T-cell (primary cell): ENCODE data around the gene SLC10A2. TPM values are rescaled to one million over a fixed set of nuclear protein-coding genes. Genes with fewer than 3 reads are reported as not detected.

Source experiments
- ATAC-seq, 4 experiments: fragments of 200-7000 bp in 3 of 4; fragments of 150-1000 bp in 1 of 4; cut with Tn5 transposase; replicated peaks in 1 of 4; 1 replicate in 3 of 4; 2 replicates in 1 of 4; pipeline ENCODE4 v1.10.0; 2021; ENCODE audit warnings: moderate library complexity in 3 of 4, mild to moderate bottlenecking in 2 of 4, moderate number of reproducible peaks in 1 of 4
- CTCF ChIA-PET, 2 donors: fragments of 300-600 bp; sonication (Branson Sonifier 250); formaldehyde crosslinking; loops; one replicate each; lab custom pipeline; 2022; ENCODE audit warnings: antibody characterized with exemption in 2 of 2; lab: Charles Lee
- POLR2A ChIA-PET, 2 donors: fragments of 300-600 bp; sonication (Branson Sonifier 250); formaldehyde crosslinking; loops; one replicate each; lab custom pipeline; 2022; ENCODE audit warnings: antibody characterized with exemption in 2 of 2; lab: Charles Lee
- DNase-seq, 35 experiments: peaks; one replicate each; pipeline versions ENCODE4 v3.0.0 to v3.0.0-alpha.2; 2013 to 2023
- H3K27ac ChIP-seq: one replicate; pipeline ENCODE4 v1.5.1; 2013; ENCODE audit warnings: low read length
- H3K27me3 ChIP-seq, 2 experiments: replicated peaks in 1 of 2; 1 replicate in 1 of 2; 2 replicates in 1 of 2; pipeline versions ENCODE4 v1.6.1 to v1.7.0; 2013; ENCODE audit warnings: low read length in 1 of 2, mixed read lengths in 1 of 2; ENCODE audit not compliant: control insufficient read depth in 2 of 2, insufficient read depth in 2 of 2; ENCODE audit errors: extremely low read depth in 1 of 2
- H3K36me3 ChIP-seq, 2 donors: 1 replicate in 1 of 2; 2 replicates in 1 of 2; pipeline versions ENCODE4 v1.6.1 to v1.7.0; 2013; ENCODE audit warnings: low read length in 1 of 2; ENCODE audit not compliant: control insufficient read depth in 2 of 2, insufficient read depth in 1 of 2; ENCODE audit errors: extremely low read depth in 1 of 2
- H3K4me1 ChIP-seq, 2 experiments: 1 replicate in 1 of 2; 2 replicates in 1 of 2; pipeline versions ENCODE4 v1.6.1 to v1.7.0; 2013; ENCODE audit warnings: low read length in 2 of 2, mixed read lengths in 1 of 2; ENCODE audit not compliant: insufficient read depth in 2 of 2, control insufficient read depth in 1 of 2; ENCODE audit errors: extremely low read depth in 1 of 2
- H3K4me3 ChIP-seq, 2 donors: 1 replicate in 1 of 2; 2 replicates in 1 of 2; pipeline versions ENCODE4 v1.5.1 to v1.7.0; 2013; ENCODE audit warnings: mild to moderate bottlenecking in 2 of 2, low read length in 1 of 2, moderate library complexity in 1 of 2; ENCODE audit not compliant: control insufficient read depth in 1 of 2; ENCODE audit errors: extremely low read depth in 1 of 2
- H3K9me3 ChIP-seq: 2 replicates; pipeline ENCODE4 v1.7.0; 2013
- H3K27ac Mint-ChIP-seq, 2 donors: one replicate each; pipeline ENCODE4 v1.8.0; 2020 to 2021; ENCODE audit warnings: mild to moderate bottlenecking in 2 of 2, mixed read lengths in 2 of 2
- H3K27me3 Mint-ChIP-seq, 2 donors: one replicate each; pipeline ENCODE4 v1.8.0; 2021 to 2022; ENCODE audit warnings: mixed read lengths in 2 of 2
- H3K36me3 Mint-ChIP-seq: one replicate; pipeline ENCODE4 v1.8.0; 2021; ENCODE audit warnings: mixed read lengths
- H3K4me1 Mint-ChIP-seq, 3 donors: one replicate each; pipeline ENCODE4 v1.8.0; 2020 to 2022; ENCODE audit warnings: mixed read lengths in 3 of 3, mild to moderate bottlenecking in 1 of 3
- H3K4me3 Mint-ChIP-seq, 3 donors: one replicate each; pipeline ENCODE4 v1.8.0; 2020 to 2022; ENCODE audit warnings: mild to moderate bottlenecking in 3 of 3, mixed read lengths in 3 of 3, moderate library complexity in 3 of 3
- H3K9me3 Mint-ChIP-seq, 3 donors: one replicate each; pipeline ENCODE4 v1.8.0; 2020 to 2022; ENCODE audit warnings: mixed read lengths in 3 of 3
- WGBS: methylation state at CpG from one replicate; pipeline ENCODE4 v1.1.5; 2013; ENCODE audit warnings: missing lambda C conversion rate; ENCODE audit not compliant: insufficient coverage; 5-methylcytosine and 5-hydroxymethylcytosine counted together
- total RNA-seq, 35 experiments: library from RNA in 6 of 35; stranded (reverse) in 6 of 35; fragments of 120-200 nt in 1 of 35; gene quantifications; one replicate each; pipeline versions ENCODE4 v1.2.1 to v1.2.4 and lab custom pipeline; 2013 to 2026

Gene SLC10A2
- total RNA-seq, 5 donors from 2014 or later (not counting 1 experiment from before 2014, with no cell fraction given), result not detected

DNA sequence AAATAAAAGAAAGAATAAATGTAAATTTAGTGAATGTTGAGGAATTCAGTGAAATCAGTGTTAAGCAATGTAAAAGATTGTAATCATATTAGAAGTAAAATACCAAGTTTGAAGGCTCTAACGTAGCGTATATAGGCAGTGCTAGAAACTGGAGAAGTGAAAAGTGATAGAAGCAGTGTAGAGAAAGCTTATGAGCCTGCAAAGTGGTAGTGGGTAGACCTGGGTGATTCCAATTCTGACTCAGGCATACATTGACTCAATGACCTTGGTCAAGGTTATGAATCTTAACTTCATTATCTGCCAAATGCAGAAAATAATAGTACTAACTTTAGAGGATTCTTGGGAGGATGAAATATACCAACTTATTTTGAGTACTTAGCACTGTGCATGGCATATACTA, 4.1 kb downstream of the SLC10A2 start:
- H3K36me3 Mint-ChIP-seq, result no peaks in the 10 kb centered on the region
- WGBS, result no CpG with 5 or more reads among the region's 2 CpGs

DNA sequence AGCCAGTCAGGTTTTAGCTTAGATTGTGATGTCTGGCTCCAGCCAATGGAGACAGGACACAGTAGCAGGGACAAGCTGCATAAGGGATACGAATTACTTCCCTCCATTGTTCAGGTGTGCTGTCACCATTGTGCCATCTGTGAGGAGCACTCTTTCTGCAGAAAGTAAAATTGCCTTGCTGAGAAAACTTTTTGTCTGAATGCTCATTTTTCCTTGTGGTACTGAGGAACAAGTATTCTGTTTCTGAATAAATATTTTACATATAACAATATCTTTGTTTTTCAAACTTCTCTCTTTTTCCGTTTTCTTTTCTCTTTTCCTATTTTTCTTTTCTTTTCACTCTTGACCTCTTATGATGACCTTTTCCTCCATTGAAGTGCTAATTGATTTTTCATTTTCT, 10.2 kb downstream of the SLC10A2 start:
- Histone ChIP-seq H3K9me3 (no peaks in the 10 kb centered on the region), H3K36me3 (no peaks in the 10 kb centered on the region), H3K4me3 (no peak overlapping the region), H3K27ac (no peak overlapping the region), H3K4me1 (no peaks in the 10 kb centered on the region), H3K27me3 (no peaks in the 10 kb centered on the region)
- Mint-ChIP-seq H3K4me1 (no peaks in the 10 kb centered on the region), H3K9me3 (peaks cover 12 to 23% (median 13%) of the 10 kb centered on the region in 3 donors), H3K27ac (no peak overlapping the region), H3K27me3 (no peaks in the 10 kb centered on the region), H3K36me3 (no peaks in the 10 kb centered on the region), H3K4me3 (no peak overlapping the region)
- ChIA-PET CTCF (no interaction called here), POLR2A (no interaction called here)
- DNase-seq (no peak), ATAC-seq (no peak)
- no CpG with 5 or more reads among the region's 2 CpGs for WGBS

More for the DNA sequence above, 4.1 kb downstream of the SLC10A2 start:
- no peaks in the 10 kb centered on the region for H3K4me1 Mint-ChIP-seq
- Histone ChIP-seq H3K4me1 (no peaks in the 10 kb centered on the region), H3K36me3 (no peaks in the 10 kb centered on the region), H3K27ac (no peak overlapping the region), H3K4me3 (no peak overlapping the region), H3K27me3 (no peaks in the 10 kb centered on the region), H3K9me3 (no peaks in the 10 kb centered on the region)
- H3K4me3 Mint-ChIP-seq, result no peak overlapping the region
- ATAC-seq (no peak), DNase-seq (no peak)
- POLR2A ChIA-PET, result no interaction called here
- H3K27me3 Mint-ChIP-seq, result no peaks in the 10 kb centered on the region
- peaks cover 0 to 3% (median 3%) of the 10 kb centered on the region in 3 donors for H3K9me3 Mint-ChIP-seq
- H3K27ac Mint-ChIP-seq, result no peak overlapping the region
- CTCF ChIA-PET, result no interaction called here

- ChIA-PET CTCF (no interaction called here), POLR2A (no interaction called here)
- Mint-ChIP-seq H3K27me3 (no peaks in the 10 kb centered on the region), H3K36me3 (no peaks in the 10 kb centered on the region), H3K9me3 (peaks cover 12 to 23% (median 13%) of the 10 kb centered on the region in 3 donors), H3K4me1 (no peaks in the 10 kb centered on the region), H3K4me3 (no peak overlapping the region), H3K27ac (no peak overlapping the region)
- DNase-seq, result no peak
- ATAC-seq, result no peak
- Histone ChIP-seq H3K9me3 (no peaks in the 10 kb centered on the region), H3K4me3 (no peak overlapping the region), H3K36me3 (no peaks in the 10 kb centered on the region), H3K27ac (no peak overlapping the region), H3K4me1 (no peaks in the 10 kb centered on the region), H3K27me3 (no peaks in the 10 kb centered on the region)
- WGBS, result 42% methylated on average over 2 of the region's 2 CpGs
Measured at GRCh38 chr13:103055166-103055565, 11.1 kb downstream of the SLC10A2 start.

DNA sequence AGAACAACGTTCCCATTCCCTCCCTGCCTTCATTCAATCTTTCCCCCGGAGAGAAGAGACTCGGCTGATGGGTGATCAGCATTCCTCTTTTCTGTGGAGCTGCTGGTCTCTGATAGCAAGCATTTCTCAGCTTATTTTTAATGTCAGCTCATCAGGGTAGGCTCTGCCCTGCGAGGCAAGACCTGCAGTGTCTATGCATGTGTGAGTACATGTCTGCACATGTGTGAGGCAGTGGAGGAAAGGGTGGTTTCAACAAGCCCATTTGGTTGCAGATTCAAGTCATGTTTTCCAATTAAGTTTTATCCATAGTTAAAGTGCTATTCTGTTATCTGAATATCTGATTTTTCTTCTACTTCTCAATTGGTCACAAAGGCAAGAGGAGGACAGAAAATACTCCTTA, 19.5 kb downstream of the SLC10A2 start:
- DNase-seq (no peak), ATAC-seq (no peak)
- Mint-ChIP-seq H3K27me3 (peaks cover 2 to 8% of the 10 kb centered on the region in 2 donors), H3K36me3 (no peaks in the 10 kb centered on the region), H3K4me3 (no peak overlapping the region), H3K4me1 (no peaks in the 10 kb centered on the region), H3K27ac (no peak overlapping the region), H3K9me3 (peaks cover 0 to 6% (median 0%) of the 10 kb centered on the region in 3 donors)
- H3K36me3 ChIP-seq, result no peaks in the 10 kb centered on the region
- no CpG with 5 or more reads among the region's 4 CpGs for WGBS
- peaks cover 0 to 3% of the 10 kb centered on the region in 2 experiments for H3K27me3 ChIP-seq
- no peak overlapping the region for H3K27ac ChIP-seq
- ChIA-PET POLR2A (no interaction called here), CTCF (interaction anchor here in 1 of 2 donors (0.7 kb wide), 1 partner anchor 29 kb away, joined by 5 read pairs; no protein-coding TSS in a partner anchor)
- no peaks in the 10 kb centered on the region for H3K9me3 ChIP-seq
- no peak overlapping the region for H3K4me3 ChIP-seq
- H3K4me1 ChIP-seq, result no peaks in the 10 kb centered on the region

- Histone ChIP-seq H3K36me3 (no peaks in the 10 kb centered on the region), H3K4me1 (no peaks in the 10 kb centered on the region), H3K27me3 (no peaks in the 10 kb centered on the region), H3K4me3 (no peak overlapping the region), H3K27ac (no peak overlapping the region), H3K9me3 (no peaks in the 10 kb centered on the region)
- Mint-ChIP-seq H3K9me3 (peaks cover 0 to 6% (median 0%) of the 10 kb centered on the region in 3 donors), H3K27ac (no peak overlapping the region), H3K36me3 (no peaks in the 10 kb centered on the region), H3K27me3 (peaks cover 2 to 8% of the 10 kb centered on the region in 2 donors), H3K4me3 (no peak overlapping the region), H3K4me1 (no peaks in the 10 kb centered on the region)
- no peak for ATAC-seq
- ChIA-PET POLR2A (no interaction called here), CTCF (interaction anchor here in 1 of 2 donors (0.6 kb wide), 1 partner anchor 18 kb away, joined by 3 read pairs; no protein-coding TSS in a partner anchor)
- no peak for DNase-seq
- no CpG with 5 or more reads among the region's 3 CpGs for WGBS
Measured at GRCh38 chr13:103044056-103044455, 22.2 kb downstream of the SLC10A2 start.

DNA sequence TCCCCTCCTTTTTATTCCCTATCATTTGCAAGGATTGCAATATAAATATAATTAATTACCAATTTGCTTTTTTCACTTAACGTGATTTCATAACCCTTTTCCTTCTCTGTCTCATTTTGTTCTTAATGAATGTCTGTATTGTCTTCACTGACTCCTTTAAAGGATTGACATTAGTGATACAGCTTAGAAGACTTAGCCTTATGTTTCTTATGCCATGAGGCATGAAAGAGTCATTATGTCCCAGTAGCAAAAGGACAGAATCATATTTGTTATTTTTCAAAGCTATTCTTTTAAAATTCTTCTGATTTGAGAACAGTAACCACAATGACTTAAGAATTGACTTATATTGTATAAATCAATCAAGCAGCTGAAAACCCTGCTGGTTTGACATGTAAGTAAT, 26.2 kb downstream of the SLC10A2 start:
- DNase-seq, result no peak
- no peaks in the 10 kb centered on the region for H3K36me3 Mint-ChIP-seq
- no peak overlapping the region for H3K4me3 Mint-ChIP-seq
- ATAC-seq, result no peak
- no peaks in the 10 kb centered on the region for H3K9me3 Mint-ChIP-seq
- Histone ChIP-seq H3K27me3 (no peaks in the 10 kb centered on the region), H3K4me1 (no peaks in the 10 kb centered on the region), H3K36me3 (no peaks in the 10 kb centered on the region), H3K9me3 (no peaks in the 10 kb centered on the region), H3K27ac (no peak overlapping the region), H3K4me3 (no peak overlapping the region)
- ChIA-PET POLR2A (no interaction called here), CTCF (no interaction called here)
- no peaks in the 10 kb centered on the region for H3K4me1 Mint-ChIP-seq
- H3K27ac Mint-ChIP-seq, result no peak overlapping the region
- H3K27me3 Mint-ChIP-seq, result peaks cover 2 to 3% of the 10 kb centered on the region in 2 donors
- WGBS, result no CpG with 5 or more reads among the region's 1 CpG

GRCh38 chr13:103039183-103039582, 27.0 kb downstream of the SLC10A2 start:
- no peaks in the 10 kb centered on the region for H3K9me3 Mint-ChIP-seq
- no peak overlapping the region for H3K27ac Mint-ChIP-seq
- H3K36me3 Mint-ChIP-seq, result no peaks in the 10 kb centered on the region
- no peak overlapping the region for H3K27ac ChIP-seq
- peaks cover 0 to 2% of the 10 kb centered on the region in 2 donors for H3K27me3 Mint-ChIP-seq
- ChIA-PET POLR2A (no interaction called here), CTCF (no interaction called here)
- H3K9me3 ChIP-seq, result no peaks in the 10 kb centered on the region
- WGBS, result no CpG with 5 or more reads among the region's 2 CpGs
- H3K27me3 ChIP-seq, result no peaks in the 10 kb centered on the region
- no peaks in the 10 kb centered on the region for H3K4me1 ChIP-seq
- no peaks in the 10 kb centered on the region for H3K4me1 Mint-ChIP-seq
- H3K4me3 ChIP-seq, result no peak overlapping the region
- H3K36me3 ChIP-seq, result no peaks in the 10 kb centered on the region
- no peak overlapping the region for H3K4me3 Mint-ChIP-seq
- DNase-seq (no peak), ATAC-seq (no peak)
